Left kidney (tissue), 8 donors: ENCODE data around the gene ZPBP2. TPM values are rescaled to one million over a fixed set of nuclear protein-coding genes. Genes with fewer than 3 reads are reported as not detected.
"Not testable (repeated sequence)": the region's sequence is repeated elsewhere in the genome, so short reads cannot be mapped to it uniquely, and the experiment has no call there.

Experiments
- DNase-seq: peaks from one replicate; pipeline ENCODE4 v3.0.0-alpha.2; 2013
- long read RNA-seq, 8 donors: transcript quantifications; one replicate each; lab custom pipeline, GENCODE V29; 2026
- polyA plus RNA-seq: library from polyadenylated mRNA; unstranded; fragments of 120-200 nt; gene quantifications from one replicate; pipeline ENCODE4 v1.2.1, GENCODE V29; 2013; ENCODE audit not compliant: insufficient read length

The ZPBP2 gene, protein sequence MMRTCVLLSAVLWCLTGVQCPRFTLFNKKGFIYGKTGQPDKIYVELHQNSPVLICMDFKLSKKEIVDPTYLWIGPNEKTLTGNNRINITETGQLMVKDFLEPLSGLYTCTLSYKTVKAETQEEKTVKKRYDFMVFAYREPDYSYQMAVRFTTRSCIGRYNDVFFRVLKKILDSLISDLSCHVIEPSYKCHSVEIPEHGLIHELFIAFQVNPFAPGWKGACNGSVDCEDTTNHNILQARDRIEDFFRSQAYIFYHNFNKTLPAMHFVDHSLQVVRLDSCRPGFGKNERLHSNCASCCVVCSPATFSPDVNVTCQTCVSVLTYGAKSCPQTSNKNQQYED
- not detected for polyA plus RNA-seq
- long read RNA-seq, donor 1, result 0 reads
- long read RNA-seq, donor 2, result 0 reads
- long read RNA-seq, donor 3, result 0 reads
- long read RNA-seq, donor 4, result 0 reads
- long read RNA-seq, donor 5, result 0 reads
- long read RNA-seq, donor 6, result 0 reads
- long read RNA-seq, donor 7, result 0 reads
- long read RNA-seq, donor 8, result 0 reads

DNA sequence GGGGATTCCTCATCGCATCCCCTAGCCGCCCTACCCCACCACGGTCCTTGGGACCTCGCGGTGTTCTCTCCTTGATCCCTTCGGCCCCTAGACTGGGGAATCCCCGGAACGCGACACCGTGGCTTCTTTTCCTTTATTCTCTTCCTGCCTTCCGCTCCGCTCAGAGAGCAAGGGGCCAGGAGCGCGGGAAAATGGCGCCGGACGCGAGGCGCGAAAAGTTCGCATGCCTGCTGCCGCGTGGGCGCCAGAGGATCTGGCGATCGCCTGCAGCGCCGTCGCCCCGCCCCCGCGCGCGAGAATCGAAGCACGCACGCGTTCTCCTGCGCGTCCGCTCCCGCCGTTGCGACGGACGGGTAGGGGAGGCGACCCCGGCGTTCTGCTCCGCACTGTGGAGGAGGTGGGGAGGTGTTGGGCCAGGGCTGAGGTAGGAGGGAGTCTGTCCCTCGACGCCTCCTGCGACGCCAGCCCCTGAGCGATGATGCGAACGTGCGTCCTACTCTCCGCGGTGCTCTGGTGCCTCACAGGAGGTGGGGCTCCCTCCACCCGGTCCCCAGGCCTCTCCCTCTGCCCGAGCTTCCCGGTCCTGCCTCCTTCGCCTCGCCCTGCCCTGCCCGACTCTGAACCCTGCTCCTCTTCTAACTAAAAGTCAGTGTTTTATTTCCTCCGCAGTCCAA is at the start of gene ZPBP2:
Gene ZPBP2 (plus strand): TSS at position 323 of the 674 bp plus-strand sequence. CDS start 153 bp downstream, at position 476.
- no peak for DNase-seq

DNA sequence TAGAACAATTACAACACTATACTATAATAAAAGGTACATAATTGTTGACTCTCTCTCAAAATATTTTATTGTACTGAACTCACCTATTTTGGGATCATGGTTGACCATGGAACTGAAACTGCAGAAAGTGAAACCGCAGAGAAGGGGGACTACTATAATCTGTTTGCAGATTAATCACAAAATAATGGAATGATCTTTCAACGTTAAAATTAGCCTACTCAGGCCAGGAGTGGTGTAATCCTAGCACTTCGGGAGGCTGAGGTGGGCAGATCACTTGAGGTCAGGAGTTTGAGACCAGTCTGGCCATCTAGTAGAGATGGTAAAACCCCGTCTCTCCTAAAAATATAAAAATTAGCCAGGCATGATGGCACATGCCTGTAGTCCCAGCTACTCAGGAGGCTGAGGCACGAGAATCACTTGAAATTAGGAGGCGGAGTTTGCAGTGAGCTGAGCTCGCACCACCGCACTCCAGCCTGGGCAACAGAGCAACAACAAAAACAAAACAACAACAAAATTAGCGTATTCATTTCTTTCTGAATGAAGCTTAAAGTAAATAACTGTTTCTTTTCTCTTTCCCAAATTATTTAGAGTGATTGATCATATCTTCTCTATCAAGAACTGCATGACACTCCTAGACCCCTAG is 49.5 kb upstream of the ZPBP2 start:
- no peak for DNase-seq

DNA sequence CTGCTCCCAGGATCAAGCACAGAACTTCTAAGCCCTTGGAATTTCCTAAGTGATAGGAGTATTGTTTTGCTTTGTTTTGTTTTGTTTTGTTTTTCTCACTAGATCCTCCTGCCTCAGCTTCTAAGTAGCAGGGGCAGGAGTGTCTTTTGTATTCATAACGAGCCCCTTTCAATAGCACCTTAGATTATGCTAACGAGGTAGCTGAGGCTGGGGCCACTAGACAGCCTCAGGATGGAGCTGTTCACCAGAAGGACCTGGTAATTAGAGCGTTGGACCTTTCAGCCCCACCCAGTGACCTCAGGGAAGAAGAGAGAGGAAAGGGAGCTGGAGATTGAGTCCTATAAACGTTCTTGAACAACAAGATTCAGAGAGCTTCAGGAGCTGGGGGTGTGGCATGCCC is 47.5 kb upstream of the ZPBP2 start:
- no peak for DNase-seq

DNA sequence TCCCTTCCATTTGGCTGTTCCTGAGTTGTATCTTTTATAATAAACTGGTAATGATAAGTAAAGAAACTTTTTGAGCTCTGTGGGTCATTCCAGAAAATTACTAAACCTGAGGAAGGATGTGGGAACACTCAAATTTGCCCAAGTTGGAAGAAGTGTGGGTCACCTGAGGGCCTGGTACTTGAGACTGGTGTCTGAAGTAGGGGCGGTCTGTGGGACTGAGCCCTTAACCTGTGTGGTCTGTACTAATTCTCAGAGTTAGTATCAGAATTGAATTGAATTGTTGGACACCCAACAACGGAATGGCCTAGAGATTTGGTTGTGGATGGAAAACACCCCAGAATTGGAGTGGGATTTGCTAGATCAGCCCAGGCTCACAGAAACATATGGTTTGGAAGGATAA is 47.0 kb upstream of the ZPBP2 start:
- DNase-seq, result no peak

DNA sequence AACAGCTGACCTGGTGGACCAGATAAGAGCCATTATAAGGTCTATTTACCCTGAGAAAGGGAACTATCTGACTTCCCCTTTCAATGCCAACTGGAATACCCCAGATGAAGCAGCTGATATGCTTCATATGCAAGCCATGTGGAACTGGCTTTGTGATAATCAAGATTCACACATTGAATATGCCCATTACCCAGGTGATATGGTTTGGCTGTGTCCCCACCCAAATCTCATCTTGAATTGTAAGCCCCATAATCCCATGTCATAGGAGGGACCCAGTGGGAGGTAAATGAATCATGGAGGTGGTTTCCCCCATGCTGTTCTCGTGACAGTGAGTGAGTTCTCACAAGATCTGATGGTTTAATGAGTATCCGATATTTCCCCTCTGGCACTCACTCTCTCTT is 46.0 kb upstream of the ZPBP2 start:
- no peak for DNase-seq

DNA sequence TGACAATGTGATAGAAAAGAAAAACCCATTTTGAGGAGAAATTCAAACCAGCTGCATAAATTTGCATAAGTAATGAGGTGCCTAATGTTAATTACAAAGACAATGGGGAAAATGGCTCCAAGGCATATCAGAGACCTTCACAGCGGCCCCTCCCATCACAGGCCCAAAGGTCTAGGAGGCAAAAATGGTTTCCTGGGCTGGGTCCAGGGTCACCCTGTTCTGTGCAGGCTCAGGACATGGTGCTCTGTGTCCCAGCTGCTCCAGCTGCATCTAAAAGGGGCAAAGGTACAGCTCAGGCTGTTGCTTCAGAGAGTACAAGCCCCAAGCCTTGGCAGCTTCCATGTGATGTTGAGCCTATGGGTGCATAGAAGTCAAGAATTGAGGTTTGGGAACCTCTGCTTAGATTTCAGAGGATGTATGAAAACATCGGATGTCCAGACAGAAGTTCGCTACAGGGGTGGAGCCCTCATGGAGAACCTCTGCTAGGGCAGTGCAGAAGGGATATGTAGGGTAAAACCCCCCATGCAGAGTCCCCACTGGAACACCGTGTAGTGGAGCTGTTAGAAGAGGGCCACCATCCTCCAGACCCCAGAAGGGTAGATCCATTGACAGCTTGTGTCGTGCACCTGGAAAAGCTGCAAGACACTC is 44.5 kb upstream of the ZPBP2 start:
- DNase-seq, result no peak

DNA sequence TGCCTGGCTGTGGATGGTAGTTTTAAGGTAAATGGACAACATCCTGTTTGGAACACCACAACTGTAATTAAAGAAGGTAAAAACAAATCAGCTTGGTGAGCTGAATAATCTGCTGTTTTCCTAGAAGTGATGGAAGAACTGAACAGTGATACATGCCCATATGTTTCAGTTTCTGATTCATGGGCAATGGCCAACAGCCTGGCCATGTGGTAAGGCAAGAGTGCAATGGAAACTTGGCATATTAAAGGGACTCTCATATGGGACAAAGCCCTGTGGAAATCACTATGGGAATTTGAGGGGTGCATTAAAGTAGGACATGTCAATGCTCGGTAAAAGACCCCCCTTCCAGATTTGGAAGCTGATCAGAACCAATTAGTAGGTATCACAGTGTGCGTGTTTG is 41.7 kb upstream of the ZPBP2 start:
- DNase-seq, result no peak

DNA sequence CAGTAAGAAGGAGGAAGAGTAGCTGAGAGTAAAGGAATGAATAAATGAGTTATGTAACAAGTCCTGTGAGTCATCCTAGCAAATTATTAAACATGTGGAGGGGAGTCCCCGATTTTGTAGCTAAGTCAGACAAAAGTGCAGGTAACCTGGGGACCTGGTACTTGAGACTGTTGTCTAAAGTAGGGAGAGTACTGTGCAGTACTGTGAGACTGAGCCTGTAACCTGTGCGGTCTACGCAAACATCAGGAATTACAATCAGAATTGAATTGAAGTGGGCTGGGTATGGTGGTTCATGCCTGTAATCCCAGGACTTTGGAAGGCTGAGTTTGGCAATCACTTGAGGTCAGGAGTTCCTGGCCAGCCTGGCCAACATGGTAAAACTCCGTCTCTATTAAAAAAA is 39.6 kb upstream of the ZPBP2 start:
- DNase-seq, result no peak

DNA sequence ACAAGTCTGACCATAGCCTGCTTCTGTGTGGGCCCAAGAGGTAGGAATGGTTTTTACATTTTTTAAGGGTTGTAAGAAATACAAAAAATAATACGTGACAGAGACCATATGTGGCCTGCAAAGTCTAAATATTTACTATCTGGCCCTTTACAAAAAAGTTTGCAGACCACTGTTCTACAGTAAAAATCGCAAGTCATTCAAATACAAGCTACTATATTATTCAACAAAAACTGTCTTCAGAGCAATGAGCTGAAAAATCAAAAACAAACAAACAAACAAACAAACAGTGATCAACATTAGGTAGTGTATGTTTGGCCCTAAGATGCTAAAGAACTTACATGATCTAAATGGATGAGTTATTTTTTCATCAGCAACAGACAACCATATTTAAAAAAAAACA is 36.4 kb upstream of the ZPBP2 start:
- no peak for DNase-seq

DNA sequence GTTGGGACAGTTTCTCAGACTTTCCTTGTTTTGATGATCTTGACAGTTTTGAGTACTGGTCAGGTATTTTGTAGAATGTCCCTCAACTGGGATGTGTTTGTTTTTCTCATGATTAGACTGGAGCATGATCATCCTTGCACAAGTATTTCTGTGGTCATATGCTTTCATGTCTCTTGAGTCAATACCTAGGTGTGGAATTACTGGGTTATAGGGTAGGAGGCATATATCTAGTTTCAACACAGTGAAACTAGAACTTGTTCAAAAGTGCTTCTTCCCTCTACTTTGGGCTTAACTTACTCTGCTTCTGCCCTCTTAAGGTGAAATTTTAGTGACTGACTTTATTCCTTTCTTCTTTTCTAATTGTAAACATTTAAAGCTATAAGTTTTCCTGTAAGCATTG is 34.0 kb upstream of the ZPBP2 start:
- no peak for DNase-seq

DNA sequence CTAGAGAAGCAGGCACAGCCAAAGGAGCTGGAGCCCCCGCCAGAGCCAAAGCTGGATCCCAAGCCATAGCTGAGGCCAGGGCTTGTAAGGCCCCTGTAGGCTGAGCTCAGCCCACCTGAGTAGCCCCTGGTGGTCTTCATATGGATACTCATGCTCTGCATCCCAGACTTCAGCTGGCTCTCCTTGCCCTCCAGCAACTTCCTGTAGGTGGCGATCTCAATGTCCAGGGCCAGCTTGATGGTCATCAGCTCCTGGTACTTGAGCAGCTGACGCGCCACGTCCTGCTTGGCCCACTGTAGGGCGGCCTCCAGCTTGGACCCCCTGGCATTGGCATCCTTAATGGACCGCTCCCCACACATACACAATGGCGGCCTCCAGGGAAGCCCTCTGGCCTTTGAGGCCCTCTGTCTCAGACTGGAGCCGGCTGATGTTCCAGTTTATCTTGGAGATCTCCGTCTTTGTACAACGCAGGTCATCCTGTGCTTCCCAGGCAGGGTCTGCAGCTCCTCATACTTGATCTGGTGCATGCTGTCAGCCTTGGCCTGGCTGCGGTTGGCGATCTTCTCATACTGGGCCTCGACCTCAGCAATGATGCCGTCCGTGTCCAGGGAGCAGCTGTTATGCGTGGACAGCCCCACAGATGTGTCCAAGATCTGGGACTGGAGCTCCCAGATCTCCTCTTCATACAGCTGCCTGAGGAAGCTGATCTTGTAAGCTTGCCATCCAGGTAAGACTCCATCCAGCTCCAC is 32.8 kb upstream of the ZPBP2 start:
- no peak for DNase-seq

DNA sequence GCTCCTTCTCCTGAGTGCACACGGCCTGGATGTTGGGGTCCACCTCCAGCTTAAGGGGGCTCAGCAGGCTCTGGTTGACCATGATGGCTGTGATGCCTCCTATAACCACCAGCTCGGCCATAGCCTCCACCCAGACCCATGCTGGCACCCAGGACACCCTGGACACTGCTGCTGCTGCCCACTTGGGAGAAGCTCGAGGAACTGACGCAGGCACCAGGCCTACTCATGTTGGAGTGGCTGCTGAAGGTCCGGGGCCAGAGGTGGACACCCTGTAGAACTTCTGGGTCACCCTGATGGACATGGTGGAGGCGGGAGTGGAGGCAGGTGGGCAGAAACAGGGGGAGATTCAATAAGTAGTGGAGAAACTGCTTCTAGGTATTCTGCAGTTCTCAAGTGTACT is 31.9 kb upstream of the ZPBP2 start:
- DNase-seq, result no peak

DNA sequence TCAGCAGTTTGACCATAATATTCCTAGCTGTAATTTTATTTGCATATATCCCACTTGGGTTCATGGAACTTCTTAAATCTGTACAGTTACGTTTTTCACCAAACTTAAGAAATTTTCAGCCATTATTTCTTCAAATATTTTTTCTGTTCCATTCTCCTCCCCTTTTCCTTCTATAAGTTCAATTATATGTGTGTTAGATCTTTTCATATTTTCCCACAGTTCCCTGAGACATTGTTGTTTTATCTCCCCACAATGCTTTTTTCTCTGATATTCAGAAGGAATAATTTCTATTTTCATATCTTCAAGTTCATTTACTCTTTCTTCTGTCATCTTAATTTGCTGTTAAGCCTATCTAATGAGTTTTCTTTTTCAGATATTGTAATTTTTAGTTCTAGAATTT is 29.9 kb upstream of the ZPBP2 start:
- no peak for DNase-seq

DNA sequence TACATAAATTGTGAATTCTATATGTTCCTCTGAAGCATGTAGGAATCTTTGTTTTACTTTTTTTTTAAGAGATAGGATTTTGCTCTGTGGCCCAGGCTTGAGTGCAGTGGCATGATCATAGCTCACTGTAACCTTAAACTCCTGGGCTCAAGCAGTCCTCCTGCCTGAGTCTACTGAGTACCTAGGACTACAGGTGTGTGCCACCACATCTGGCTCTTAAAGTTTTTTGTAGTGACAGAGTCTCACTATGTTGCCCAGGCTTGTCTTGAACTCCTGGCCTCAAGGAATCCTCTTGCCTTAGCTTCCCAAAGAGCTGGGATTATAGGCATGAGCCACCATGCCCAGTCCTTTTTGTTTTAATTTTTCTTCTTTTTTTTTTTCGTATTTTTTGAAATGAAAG is 29.2 kb upstream of the ZPBP2 start:
- no peak for DNase-seq

DNA sequence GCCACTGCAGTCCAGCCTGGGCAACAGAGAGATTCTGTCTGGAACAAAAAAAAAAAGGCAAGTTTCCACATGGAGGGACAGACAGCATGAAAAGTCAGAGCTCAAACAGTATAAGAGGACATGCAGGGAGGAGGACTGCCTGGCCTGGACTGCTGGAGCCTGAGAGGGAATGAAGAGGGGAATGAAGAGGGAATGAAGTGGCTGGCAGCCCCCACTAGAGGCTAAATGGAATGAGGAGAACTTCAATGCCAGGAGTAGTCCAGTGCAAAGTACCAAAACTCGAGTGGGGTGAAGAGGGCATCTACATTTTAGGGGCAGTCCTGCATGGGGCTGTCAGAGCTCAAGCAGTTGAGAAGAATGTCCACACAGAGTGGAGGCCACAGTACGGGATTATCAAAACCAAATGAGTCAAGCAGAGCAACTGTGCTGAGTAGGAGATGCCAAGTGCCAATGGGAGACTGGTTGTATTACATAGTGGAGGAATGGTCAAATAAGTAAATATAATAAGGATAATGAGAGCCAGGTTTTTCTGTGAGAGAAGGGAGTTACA is 26.8 kb upstream of the ZPBP2 start:
- no peak for DNase-seq

DNA sequence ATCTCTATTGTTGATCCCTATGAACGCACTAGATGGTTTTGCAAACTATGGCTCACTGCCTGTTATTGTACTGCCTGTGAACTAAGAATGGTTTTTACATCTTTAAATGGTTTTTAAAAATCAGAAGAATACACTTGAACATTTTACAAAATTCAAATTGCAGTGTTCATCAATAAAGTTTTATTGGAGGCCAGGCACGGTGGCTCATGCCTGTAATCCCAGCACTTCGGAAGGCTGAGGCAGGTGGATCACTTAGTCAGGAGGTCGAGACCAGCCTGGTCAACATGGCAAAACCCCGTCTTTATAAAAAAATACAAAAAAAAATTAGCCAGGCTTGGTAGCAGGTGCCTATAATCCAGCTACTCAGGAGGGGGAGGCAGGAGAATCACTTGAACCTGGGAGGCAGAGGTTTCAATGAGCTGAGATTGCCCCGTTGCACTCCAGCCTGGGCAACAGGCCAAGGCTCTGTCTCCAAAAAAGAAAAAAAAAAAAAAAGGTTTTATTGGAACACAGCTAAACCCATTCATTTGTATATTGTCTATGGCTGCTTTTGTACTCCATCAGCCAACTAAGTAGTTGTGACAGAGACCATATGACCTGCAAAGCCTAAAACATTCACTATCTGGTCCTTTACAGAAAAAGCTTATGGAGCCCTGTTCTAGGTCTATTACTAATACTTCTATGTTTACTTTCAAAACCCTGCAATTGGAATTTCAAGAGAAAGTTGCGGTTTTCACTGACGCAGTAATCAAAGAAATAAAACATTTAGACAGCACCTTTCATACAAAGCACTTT is 22.8 kb upstream of the ZPBP2 start:
- no peak for DNase-seq

DNA sequence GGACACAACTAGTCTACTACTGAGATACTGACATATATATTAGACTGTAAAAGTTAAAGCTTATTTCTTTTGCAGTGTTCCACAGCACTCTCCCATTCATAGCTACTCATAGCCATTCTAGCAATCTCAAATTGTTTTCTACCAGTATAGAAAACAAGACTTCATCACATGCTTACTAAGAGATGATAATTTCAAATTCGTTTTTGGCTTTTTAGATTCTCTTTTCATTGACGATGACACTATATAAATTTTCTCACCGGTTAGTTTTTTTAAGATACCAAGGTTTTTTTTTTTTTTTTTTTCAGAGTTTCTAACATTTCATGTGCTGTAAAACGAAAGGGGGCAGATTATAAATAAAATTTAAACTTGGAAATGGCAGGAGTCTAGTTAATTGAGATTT is 21.8 kb upstream of the ZPBP2 start:
- no peak for DNase-seq

DNA sequence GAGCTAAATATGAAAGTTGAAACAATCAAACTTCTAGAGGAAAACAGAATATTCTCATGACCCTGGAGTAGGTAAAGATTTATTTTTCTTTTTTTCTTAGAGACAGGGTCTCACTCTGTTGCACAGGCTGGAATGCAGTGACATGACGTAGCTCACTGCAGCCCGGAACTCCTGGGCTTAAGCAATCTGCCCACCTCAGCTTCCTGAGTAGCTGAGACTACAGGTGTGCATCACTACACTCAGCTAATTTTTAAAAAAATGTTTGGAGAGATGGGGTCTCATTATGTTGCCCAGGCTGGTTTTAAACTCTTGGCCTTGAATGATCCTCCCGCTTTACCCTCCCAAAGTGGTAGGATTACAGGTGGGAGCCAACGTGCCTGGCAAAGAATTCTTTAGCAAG is 19.4 kb upstream of the ZPBP2 start:
- peak; percentile 36 for DNase-seq

DNA sequence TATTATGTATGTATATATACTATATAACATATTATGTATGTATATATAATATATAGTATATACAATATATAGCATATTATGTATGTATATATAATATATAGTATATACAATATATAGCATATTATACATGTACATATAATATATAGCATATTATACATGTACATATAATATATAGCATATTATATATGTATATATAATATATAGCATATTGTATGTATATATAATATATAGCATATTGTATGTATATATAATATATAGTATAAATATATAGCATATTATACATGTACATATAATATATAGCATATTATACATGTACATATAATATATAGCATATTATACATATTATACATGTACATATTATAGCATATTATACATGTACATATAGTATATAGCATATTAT is 17.8 kb upstream of the ZPBP2 start:
- not testable (repeated sequence) for DNase-seq

DNA sequence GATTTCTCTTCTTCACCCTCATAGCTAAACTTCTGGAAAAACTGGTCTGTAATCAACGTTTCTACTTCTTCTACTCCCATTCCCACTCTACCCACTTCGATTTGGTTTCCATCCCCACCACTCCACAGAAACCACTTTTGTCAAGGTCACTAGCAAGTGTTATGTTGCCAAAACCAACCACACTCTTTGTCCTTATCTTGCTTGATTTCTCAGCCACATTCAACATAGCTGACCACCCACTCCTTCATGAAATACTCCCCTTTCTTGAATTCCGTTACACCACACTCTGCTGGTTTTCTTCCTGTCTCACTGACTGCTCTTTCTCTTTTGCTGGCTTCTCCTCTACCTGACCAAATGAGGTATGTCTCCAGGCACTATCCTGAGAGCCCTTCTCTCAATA is 15.8 kb upstream of the ZPBP2 start:
- DNase-seq, result no peak

DNA sequence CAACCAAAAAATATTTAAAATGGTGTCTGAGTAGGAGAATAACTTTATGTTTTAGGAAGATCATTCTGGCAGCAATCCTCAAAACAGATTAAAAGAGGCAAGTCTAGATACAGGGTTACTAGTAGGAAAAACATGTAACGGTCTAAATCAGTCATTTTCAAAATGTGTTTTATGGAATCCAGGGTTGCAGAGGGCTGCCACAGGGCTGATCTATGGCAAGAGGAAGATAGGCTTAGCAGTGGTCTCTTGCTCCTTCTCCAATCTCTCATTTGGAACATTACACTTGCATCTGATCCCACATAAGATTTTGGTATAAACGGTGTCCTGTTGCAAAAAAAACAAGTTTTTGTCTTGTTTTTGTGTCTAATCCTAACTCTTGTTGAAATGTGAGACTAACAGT is 13.1 kb upstream of the ZPBP2 start:
- no peak for DNase-seq
